ENCODE data around the gene DIPK1B.
"Not testable (repeated sequence)": the region's sequence is repeated elsewhere in the genome, so short reads cannot be mapped to it uniquely, and the experiment has no call there.

DIPK1B gene

GRCh38 chr9:136761545-136761981 lies 49.2 kb downstream of the DIPK1B start:
- DNase-seq (ENCODE audit: low read depth), result no peak
- H3K4me3 ChIP-seq (ENCODE audit: low read length), result no peak overlapping the region
- no peak for TF ChIP-seq CTCF (conservative IDR thresholded peaks at IDR 0.05; ENCODE audit: low read depth, low read length)

GRCh38 chr9:136762221-136762691 lies 49.9 kb downstream of the DIPK1B start:
- H3K4me3 ChIP-seq (ENCODE audit: low read length), result no peak overlapping the region
- no peak for DNase-seq (ENCODE audit: low read depth)
- no peak for TF ChIP-seq CTCF (conservative IDR thresholded peaks at IDR 0.05; ENCODE audit: low read depth, low read length)

GRCh38 chr9:136762915-136763648 lies 50.7 kb downstream of the DIPK1B start:
- no peak overlapping the region for H3K4me3 ChIP-seq (ENCODE audit: low read length)
- TF ChIP-seq CTCF (conservative IDR thresholded peaks at IDR 0.05; ENCODE audit: low read depth, low read length), result no peak
- DNase-seq (ENCODE audit: low read depth), result no peak

- TF ChIP-seq CTCF (conservative IDR thresholded peaks at IDR 0.05; ENCODE audit: low read depth, low read length), result no peak
- DNase-seq (ENCODE audit: low read depth), result no peak
- H3K4me3 ChIP-seq (ENCODE audit: low read length), result no peak overlapping the region
These were observed 51.3 kb downstream of the DIPK1B start for GRCh38 chr9:136763649-136764035.

- TF ChIP-seq CTCF (conservative IDR thresholded peaks at IDR 0.05; ENCODE audit: low read depth, low read length), result no peak
- DNase-seq (ENCODE audit: low read depth), result no peak
- no peak within 1 kb of the TSS for H3K4me3 ChIP-seq (ENCODE audit: low read length)
These were observed 52.0 kb downstream of the DIPK1B start, which contains the start of gene LCN15 for GRCh38 chr9:136764301-136764891. TSS of gene LCN15 (minus strand) at chr9:136764518. CDS start at chr9:136764488, 30 bp downstream.

GRCh38 chr9:136765041-136765440 lies 52.7 kb downstream of the DIPK1B start:
- no peak for DNase-seq (ENCODE audit: low read depth)

GRCh38 chr9:136765745-136766409 lies 53.5 kb downstream of the DIPK1B start:
- H3K4me3 ChIP-seq (ENCODE audit: low read length); DNase-seq (ENCODE audit: low read depth): not testable (repeated sequence)

More at GRCh38 chr9:136765041-136765440, 52.7 kb downstream of the DIPK1B start:
- TF ChIP-seq CTCF (conservative IDR thresholded peaks at IDR 0.05; ENCODE audit: low read depth, low read length), result no peak
- H3K4me3 ChIP-seq (ENCODE audit: low read length), result no peak overlapping the region
